ENCODE results near the gene LPO.

LPO gene

DNA sequence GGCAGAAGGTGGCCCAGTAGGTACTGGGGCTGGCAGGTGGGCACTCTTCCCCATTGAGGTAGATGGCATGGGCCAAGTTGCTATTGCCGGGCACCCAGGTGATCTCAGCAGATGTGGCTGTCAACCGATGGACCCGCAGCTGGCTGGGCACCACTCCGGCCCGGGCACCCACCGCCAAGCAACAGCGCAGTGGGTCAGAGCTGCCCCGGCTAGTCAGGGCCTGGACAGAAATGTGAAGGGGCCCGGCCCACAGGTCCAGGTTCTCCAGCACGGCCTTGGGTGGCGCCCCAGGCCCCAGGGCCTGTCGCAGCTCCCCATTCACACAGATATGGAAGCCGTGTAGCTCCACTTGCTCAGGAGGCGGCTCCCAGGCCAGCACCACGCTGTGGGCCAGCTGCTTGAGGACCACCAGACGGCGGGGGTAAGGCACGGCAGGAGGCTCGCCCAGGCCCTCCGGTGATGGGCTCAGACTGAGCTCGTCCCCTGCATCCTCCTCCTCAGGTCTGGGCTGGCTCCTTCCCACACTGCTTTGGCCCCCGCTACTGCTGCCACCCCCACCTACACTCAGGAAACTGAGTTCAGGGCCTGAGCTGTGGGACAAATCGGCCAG is 73.7 kb downstream of the LPO start:
- Histone ChIP-seq H3K27ac (ENCODE audit: low read length) (no peak overlapping the region), H3K4me3 (ENCODE audit: low read length) (no peak overlapping the region), H3K4me2 (ENCODE audit: low read depth, low read length) (no peak overlapping the region), H2AFZ (ENCODE audit: low read length) (no peak overlapping the region), H4K20me1 (ENCODE audit: insufficient read depth, low read length) (no peaks in the 10 kb centered on the region), H3K9me2 (replicated peaks; ENCODE audit: insufficient read depth, low read length) (no peaks in the 10 kb centered on the region), H3K36me3 (replicated peaks; ENCODE audit: insufficient read depth, low read length) (no peaks in the 10 kb centered on the region), H3K9ac (ENCODE audit: low read length) (no peak overlapping the region), H3K4me1 (ENCODE audit: low read length) (no peaks in the 10 kb centered on the region), H3F3A (ENCODE audit: insufficient read depth, low read length) (no peaks in the 10 kb centered on the region), H3K9me3 (replicated peaks; ENCODE audit: insufficient read depth, low read length) (no peaks in the 10 kb centered on the region), H3K79me2 (ENCODE audit: low read length) (no peaks in the 10 kb centered on the region), H3K27me3 (replicated peaks; ENCODE audit: insufficient read depth, low read length) (no peaks in the 10 kb centered on the region)
- DNase-seq, result no peak
- TF ChIP-seq, protein P1, sequence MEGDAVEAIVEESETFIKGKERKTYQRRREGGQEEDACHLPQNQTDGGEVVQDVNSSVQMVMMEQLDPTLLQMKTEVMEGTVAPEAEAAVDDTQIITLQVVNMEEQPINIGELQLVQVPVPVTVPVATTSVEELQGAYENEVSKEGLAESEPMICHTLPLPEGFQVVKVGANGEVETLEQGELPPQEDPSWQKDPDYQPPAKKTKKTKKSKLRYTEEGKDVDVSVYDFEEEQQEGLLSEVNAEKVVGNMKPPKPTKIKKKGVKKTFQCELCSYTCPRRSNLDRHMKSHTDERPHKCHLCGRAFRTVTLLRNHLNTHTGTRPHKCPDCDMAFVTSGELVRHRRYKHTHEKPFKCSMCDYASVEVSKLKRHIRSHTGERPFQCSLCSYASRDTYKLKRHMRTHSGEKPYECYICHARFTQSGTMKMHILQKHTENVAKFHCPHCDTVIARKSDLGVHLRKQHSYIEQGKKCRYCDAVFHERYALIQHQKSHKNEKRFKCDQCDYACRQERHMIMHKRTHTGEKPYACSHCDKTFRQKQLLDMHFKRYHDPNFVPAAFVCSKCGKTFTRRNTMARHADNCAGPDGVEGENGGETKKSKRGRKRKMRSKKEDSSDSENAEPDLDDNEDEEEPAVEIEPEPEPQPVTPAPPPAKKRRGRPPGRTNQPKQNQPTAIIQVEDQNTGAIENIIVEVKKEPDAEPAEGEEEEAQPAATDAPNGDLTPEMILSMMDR (IDR thresholded peaks at IDR 0.05; ENCODE audit: low read length), result no peak
- no peak for TF ChIP-seq EZH2 (optimal IDR thresholded peaks at IDR 0.05; ENCODE audit: low read depth, low read length)
- TF ChIP-seq EZH2phosphoT487 (IDR thresholded peaks at IDR 0.05; ENCODE audit: low read length), result no peak

DNA sequence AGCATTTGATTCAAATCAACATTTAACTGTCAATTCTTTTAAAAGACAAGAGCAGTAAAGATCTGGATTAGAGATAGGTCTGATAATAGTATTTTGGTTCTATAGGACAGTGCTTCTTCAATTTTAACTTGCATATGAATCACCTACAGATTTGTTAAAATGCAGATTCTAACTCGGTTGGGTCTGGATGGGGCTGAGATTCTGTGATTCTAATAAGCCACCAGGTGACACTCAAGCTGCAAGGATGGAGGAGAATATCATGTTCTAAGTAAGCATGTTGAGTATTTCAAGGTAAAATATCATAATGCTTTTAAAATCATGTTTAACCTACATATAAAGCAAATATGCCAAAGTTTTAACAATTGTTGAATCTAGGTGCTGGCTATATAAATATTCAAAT is 74.4 kb downstream of the LPO start:
- Histone ChIP-seq H3K79me2 (ENCODE audit: low read length) (no peaks in the 10 kb centered on the region), H3K4me3 (ENCODE audit: low read length) (no peak overlapping the region), H2AFZ (ENCODE audit: low read length) (no peak overlapping the region), H3K4me1 (ENCODE audit: low read length) (no peaks in the 10 kb centered on the region), H3K27ac (ENCODE audit: low read length) (no peak overlapping the region), H3K9me2 (replicated peaks; ENCODE audit: insufficient read depth, low read length) (no peaks in the 10 kb centered on the region), H3K9me3 (replicated peaks; ENCODE audit: insufficient read depth, low read length) (no peaks in the 10 kb centered on the region), H3K27me3 (replicated peaks; ENCODE audit: insufficient read depth, low read length) (no peaks in the 10 kb centered on the region), H4K20me1 (ENCODE audit: insufficient read depth, low read length) (no peaks in the 10 kb centered on the region), H3K9ac (ENCODE audit: low read length) (no peak overlapping the region), H3K36me3 (replicated peaks; ENCODE audit: insufficient read depth, low read length) (no peaks in the 10 kb centered on the region), H3F3A (ENCODE audit: insufficient read depth, low read length) (no peaks in the 10 kb centered on the region), H3K4me2 (ENCODE audit: low read depth, low read length) (no peak overlapping the region)
- DNase-seq, result no peak
- TF ChIP-seq EZH2 (optimal IDR thresholded peaks at IDR 0.05; ENCODE audit: low read depth, low read length) (no peak), EZH2phosphoT487 (IDR thresholded peaks at IDR 0.05; ENCODE audit: low read length) (no peak)
- TF ChIP-seq, protein P1 (IDR thresholded peaks at IDR 0.05; ENCODE audit: low read length), result no peak

DNA sequence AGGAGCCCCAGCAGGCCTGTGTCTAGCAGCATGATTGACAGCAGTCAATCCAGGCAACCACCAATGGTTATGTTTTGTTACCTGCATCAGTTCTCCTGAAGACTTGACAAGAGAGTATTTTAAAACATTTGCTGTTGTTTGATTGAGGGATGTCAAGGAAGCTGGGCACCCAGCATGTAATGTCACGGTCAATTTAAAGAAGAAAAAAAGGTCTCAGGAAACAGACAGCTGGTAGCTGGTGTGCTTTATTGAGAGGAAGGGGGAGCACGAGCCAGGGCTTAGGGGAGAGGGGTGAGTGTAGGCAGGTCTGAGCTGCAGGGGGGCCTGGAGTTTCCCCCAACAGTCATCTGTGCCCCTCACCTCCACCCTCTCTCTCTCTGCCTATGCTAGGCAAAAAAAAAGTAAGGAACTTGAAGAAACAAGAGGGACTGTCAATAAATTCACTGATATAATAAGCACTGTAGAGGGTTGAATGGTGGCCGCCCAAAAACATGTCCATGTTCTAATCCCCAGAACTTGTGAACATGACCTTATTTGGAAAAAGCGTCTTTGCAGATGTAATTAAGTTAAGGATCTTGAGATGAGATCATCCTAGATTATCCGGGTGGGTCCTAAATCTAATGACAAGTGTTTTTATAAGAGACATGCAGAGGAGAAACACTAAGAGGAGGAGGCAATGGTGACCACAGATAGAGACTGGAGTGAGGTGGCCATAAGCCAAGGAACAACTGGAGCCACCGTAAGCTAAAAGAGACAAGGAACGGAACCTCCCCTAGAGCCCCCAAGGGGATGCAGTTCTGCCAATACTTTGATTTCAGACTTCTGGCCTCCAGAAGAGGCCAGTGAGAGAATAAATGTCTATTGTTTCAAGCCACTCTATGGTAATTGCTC is 75.7 kb downstream of the LPO start:
- Histone ChIP-seq H3F3A (ENCODE audit: insufficient read depth, low read length) (no peaks in the 10 kb centered on the region), H3K4me2 (ENCODE audit: low read depth, low read length) (no peak overlapping the region), H3K4me1 (ENCODE audit: low read length) (no peaks in the 10 kb centered on the region), H3K36me3 (replicated peaks; ENCODE audit: insufficient read depth, low read length) (no peaks in the 10 kb centered on the region), H3K9ac (ENCODE audit: low read length) (no peak overlapping the region), H3K4me3 (ENCODE audit: low read length) (no peak overlapping the region), H3K27me3 (replicated peaks; ENCODE audit: insufficient read depth, low read length) (no peaks in the 10 kb centered on the region), H4K20me1 (ENCODE audit: insufficient read depth, low read length) (no peaks in the 10 kb centered on the region), H2AFZ (ENCODE audit: low read length) (no peak overlapping the region), H3K9me3 (replicated peaks; ENCODE audit: insufficient read depth, low read length) (no peaks in the 10 kb centered on the region), H3K9me2 (replicated peaks; ENCODE audit: insufficient read depth, low read length) (no peaks in the 10 kb centered on the region), H3K27ac (ENCODE audit: low read length) (no peak overlapping the region), H3K79me2 (ENCODE audit: low read length) (no peaks in the 10 kb centered on the region)
- no peak for DNase-seq
- TF ChIP-seq, protein P1 (IDR thresholded peaks at IDR 0.05; ENCODE audit: low read length), result no peak
- TF ChIP-seq EZH2 (optimal IDR thresholded peaks at IDR 0.05; ENCODE audit: low read depth, low read length), result no peak
- no peak for TF ChIP-seq EZH2phosphoT487 (IDR thresholded peaks at IDR 0.05; ENCODE audit: low read length)

Data from MM.1S (cell line).